GM12872 (cell line): Measurements from ENCODE around the gene PIAS4.

ENCODE experiments used
- CTCF ChIP-seq: IDR thresholded peaks from 3 replicates; pipeline ENCODE4 v1.5.1; 2011; ENCODE audit warnings: low read depth, mild to moderate bottlenecking, low read length, moderate library complexity; ENCODE audit not compliant: insufficient read depth

Gene PIAS4

GRCh38 chr19:4043966-4044715 is 36.6 kb downstream of the PIAS4 start:
- no peak for TF ChIP-seq CTCF

GRCh38 chr19:4044990-4045465 is 37.5 kb downstream of the PIAS4 start:
- TF ChIP-seq CTCF = no peak

GRCh38 chr19:4045597-4046361 is 38.2 kb downstream of the PIAS4 start:
- TF ChIP-seq CTCF = no peak

- no peak for TF ChIP-seq CTCF
These were observed 38.8 kb downstream of the PIAS4 start for GRCh38 chr19:4046362-4046691.

- no peak for TF ChIP-seq CTCF
These were observed 39.6 kb downstream of the PIAS4 start for GRCh38 chr19:4046946-4047683.

GRCh38 chr19:4049432-4049831 is 41.9 kb downstream of the PIAS4 start:
- TF ChIP-seq CTCF = no peak
